Activated CD8-positive, alpha-beta memory T cell treated with anti-CD3 and anti-CD28 coated beads, Interleukin-2, amount 50 U/mL, for 48 hours (primary cell): ENCODE data around the gene ITLN2.
"Not testable (repeated sequence)": the region's sequence is repeated elsewhere in the genome, so short reads cannot be mapped to it uniquely, and the experiment has no call there.

Experiments
- DNase-seq: peaks from one replicate; pipeline ENCODE4 v3.0.0-alpha.2; 2020

ITLN2 gene

DNA sequence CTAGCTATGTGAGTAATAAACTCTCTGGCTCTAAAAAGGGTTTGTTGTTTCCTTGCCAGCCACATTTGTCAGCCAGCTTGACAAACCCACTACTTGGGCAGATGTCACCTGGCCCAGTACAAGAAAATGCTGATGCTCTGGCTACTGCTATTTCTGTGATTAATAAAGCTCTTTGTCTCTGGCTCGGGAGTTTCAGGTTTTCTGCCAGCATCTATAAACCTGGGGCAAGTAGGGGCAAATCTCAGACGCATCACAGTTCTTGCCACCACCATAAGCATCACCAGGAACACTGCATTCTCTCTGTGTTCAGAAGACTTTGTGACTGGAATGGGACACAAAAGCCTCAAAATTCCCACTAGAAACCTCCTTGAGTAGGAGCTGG lies 2.5 kb downstream of the ITLN2 start:
- DNase-seq: no peak

DNA sequence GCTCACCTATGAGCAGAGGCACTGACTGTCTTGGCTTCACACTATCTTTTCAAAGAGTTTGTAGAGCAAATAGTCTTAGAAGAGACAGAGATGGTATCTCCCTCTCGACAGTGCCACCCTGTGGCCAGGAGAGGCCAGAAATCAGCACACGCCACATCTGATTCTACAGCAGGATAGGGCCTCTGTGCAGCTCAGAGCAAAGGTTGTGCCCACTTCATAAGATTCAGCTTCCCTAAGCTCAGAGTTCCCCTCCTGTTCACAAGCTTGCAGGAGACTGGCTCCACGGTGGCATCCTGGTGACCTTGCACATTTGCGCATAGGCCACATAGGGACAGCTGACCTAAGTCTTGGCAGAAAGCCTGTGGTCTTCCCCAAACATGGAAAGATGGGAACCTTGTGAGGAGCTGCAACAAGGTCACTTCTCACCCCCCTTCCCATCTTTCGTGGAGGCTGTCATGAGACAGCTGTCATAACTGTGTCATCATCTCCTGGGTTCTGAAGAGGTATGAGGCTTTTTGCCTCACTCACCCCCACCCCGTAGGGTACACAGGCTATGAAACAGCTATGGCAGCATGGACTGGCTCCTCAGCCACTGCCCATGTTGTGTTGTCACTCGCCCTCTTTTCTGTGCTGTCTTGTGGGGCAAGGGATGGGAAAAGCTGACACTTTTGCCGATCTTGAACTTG lies 3.0 kb downstream of the ITLN2 start:
- DNase-seq: peak; percentile 78

DNA sequence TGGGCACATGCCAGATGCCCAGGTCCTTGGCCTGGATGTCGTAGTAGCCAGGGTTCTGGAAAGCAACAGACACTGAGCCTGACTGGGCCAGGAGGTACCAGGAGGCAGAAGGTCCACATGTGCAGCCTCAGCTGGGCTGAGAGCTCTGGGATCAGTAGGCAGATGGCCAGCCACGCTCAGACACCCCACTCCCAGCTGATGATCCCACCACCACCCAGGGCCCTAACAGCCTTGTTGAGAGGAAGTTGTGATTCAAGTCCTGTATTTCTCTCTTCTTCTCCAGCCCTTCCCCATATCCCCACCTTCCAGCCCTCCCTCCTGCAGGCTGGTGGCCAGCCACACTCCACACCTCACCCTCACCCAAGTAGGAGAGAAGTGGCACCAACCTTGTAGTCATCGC lies 4.0 kb downstream of the ITLN2 start:
- DNase-seq: no peak

DNA sequence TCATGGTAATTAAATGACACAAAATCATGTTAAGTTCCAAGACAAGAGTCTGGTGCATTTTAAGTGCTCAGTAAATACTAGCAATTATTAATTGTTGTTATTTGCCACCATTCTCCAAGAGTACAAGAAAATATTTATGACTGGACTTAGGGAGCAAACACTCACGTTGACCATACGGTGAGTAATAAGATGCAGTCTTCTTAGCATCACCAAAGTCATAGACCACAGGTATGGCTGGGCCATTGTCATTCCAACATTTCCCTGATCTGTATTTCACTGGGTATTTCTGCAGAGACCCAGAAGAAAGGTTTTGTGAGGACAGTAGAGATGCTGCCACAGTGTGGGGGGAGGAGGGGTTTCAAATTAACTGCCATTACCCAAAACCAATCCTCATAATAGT lies 4.7 kb downstream of the ITLN2 start:
- DNase-seq: no peak

DNA sequence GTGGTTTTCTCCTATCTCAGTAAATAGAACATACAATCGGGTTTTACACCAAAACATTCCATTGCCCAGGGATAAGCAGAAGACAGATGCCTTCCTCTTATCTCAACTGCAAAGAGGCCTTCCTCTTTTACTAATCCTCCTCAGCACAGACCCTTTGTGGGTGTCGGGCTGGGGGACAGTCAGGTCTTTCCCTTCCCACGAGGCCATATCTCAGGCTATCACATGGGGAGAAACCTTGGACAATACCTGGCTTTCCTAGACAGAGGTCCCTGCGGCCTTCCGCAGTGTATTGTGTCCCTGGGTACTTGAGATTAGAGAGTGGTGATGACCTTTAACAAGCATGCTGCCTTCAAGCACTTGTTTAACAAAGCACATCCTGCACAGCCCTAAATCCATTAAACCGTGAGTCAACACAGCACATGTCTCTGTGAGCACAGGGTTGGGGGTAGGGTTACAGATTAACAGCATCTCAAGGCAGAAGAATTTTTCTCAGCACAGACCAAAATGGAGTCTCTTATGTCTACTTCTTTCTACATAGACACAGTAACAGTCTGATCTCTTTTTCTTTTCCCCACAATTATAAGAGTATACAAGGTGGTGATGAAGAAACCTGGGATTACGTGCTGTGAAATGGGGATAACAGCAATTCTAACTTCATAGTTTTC lies 5.3 kb downstream of the ITLN2 start:
- not testable (repeated sequence) for DNase-seq

DNA sequence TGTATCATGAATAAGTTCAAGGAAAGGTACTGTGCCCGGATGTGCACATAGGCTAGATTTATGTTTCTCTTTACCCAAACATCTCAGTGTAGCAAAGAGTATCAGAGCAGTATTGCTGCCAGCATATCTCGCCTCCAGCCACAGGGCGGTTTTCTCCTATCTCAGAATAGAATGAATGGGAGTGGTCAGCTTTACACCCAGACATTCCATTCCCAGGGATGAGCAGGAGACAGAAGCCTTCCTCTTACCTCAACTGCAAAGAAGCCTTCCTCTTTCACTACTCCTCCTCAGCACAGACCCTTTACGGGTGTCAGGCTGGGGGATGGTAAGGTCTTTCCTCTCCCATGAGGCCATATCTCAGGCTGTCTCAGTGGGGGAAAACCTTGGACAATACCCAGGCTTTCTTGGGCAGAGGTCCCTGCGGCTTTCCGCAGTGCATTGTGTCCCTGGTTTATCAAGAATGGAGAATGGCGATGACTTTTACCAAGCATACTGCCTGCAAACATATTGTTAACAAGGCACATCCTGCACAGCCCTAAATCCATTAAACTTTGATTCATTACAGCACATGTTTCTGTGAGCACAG lies 7.3 kb downstream of the ITLN2 start:
- DNase-seq: not testable (repeated sequence)

DNA sequence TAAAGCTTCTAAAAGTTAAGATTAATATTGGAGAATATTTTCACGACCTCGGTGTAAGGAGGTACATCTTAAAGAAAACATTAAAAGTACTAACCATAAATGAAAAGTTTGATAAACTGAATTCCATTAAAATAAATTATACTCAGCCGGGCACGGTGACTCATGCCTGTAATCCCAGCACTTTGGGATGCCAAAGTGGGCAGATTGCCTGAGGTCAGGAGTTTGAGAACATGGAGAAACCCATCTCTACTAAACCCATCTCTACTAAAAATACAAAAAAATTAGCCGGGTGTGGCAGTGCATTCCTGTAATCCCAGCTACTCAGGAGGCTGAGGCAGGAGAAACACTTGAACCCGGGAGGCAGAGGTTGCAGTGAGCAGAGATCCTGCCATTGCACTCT lies 8.7 kb downstream of the ITLN2 start:
- DNase-seq: not testable (repeated sequence)

DNA sequence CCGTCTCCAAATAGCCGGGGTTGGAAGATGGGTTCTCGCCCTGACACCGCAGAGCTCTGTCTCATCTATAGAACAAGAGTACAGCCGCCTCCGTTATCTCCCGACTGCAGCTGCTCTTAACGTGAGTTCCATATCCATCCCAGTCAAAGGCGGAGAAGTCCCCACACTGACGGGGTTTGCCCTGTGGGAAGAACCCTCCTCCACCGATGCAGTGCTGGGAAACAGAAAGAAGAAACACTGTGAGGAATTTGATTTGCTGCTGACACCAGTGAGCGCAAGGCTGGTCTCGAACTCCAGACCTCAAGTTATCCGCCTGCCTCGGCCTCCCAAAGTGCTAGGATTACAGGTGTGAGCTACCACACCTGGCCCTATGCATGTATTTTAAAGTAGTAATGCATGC lies 9.5 kb downstream of the ITLN2 start:
- DNase-seq: no peak

DNA sequence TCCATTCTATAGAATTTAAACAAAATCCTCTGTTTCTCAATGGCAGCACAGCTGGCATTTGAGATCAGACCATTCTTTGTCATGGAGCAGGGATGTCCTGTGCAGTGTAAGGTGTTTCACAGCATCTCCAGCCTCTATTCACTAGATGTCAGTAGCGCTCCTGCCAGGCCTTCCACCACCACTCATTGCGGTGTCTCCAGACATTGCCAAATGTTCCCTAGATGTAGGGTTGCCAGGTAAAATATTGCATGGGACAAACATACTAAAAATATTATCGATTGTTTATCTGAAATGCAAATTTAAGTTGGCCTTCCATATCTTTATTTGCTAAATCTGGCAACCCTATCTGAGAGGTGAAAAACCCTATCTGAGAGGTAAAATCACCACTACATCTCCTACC lies 11.7 kb downstream of the ITLN2 start:
- DNase-seq: no peak

DNA sequence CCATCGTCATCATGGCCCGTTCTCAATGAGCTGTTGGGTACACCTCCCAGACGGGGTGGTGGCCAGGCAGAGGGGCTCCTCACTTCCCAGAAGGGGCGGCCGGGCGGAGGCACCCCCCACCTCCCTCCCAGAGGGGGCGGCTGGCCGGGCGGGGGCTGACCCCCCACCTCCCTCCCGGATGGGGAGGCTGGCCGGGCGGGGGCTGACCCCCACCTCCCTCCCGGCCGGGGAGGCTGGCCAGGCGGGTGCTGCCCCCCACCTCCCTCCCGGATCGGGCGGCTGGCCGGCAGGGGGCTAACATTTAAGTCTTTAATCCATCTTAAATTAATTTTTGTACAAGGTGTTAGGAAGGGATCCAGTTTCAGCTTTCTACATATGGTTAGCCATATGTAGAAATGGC lies 17.9 kb downstream of the ITLN2 start:
- not testable (repeated sequence) for DNase-seq

DNA sequence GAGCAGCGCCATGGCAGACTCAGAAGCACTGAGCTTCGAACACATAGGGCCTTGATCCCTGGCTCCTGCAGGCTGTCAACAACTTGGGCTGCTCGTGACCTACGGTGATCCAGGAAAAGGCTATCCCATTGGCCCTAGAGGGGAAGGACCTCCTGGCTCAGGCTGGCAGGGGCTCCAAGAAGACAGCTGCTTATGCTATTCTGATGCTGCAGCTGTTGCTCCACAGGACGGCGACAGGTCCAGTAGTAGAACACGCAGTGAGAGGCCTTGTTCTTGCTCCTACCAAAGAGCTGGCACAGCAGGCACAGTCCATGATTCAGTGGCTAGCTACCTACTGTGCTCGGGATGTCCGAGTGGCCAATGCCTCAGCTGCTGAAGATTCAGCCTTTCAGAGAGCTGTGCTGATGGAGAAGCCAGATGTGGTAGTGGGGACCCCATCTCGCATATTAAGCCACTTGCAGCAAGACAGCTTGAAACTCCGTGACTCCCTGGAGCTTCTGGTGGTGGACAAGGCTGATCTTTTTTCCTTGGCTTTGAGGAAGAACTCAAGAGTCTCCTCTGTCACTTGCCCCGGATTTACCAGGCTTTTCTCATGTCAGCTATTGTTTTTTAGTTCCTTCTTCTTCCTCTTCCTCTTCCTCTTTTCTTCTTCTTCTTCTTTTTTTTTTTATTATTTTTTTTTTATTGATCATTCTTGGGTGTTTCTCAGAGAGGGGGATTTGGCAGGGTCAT lies 18.9 kb downstream of the ITLN2 start:
- DNase-seq: no peak

DNA sequence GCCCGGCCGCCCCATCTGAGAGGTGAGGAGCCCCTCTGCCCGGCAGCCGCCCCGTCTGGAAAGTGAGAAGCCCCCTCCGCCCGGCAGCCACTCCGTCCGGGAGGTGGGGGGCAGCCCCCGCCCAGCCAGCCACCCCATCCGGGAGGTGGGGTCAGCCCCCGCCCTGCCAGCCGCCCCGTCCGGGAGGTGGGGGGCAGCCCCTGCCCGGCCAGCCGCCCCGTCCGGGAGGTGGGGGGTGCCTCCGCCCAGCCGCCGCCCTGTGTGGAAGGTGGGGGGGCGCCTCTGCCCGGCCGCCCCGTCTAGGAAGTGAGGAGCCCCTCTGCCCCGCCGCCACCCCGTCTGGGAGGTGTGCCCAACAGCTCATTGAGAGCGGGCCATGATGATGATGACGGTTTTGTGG lies 21.3 kb downstream of the ITLN2 start:
- not testable (repeated sequence) for DNase-seq

DNA sequence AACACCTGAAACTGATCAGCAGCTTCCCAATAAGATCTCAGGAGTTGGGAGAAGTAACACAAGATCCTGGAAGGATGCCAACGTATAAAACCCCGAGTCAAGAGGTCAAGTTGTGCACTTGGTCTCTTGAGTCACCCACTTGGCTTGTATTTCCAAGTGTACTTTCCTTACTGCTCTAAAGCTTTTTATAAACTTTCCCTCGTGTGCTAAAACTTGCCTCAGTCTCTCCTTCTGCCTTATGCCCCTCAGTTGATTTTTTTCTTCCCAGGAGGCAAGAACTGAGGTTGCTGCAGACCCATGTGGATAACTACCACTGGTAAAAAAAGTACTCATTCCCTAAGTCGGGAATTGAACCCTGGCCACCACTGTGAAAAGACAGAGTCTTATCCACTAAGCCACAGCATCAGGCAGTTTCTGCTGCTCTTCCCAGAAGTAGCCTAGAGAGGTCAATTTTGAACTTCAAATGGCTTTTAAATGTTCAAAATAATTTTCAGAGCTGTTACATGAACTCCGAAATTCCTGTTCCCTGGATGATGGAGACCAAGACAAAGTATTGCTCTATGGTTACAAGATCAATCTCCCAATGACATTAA lies 28.9 kb downstream of the ITLN2 start:
- no peak for DNase-seq

DNA sequence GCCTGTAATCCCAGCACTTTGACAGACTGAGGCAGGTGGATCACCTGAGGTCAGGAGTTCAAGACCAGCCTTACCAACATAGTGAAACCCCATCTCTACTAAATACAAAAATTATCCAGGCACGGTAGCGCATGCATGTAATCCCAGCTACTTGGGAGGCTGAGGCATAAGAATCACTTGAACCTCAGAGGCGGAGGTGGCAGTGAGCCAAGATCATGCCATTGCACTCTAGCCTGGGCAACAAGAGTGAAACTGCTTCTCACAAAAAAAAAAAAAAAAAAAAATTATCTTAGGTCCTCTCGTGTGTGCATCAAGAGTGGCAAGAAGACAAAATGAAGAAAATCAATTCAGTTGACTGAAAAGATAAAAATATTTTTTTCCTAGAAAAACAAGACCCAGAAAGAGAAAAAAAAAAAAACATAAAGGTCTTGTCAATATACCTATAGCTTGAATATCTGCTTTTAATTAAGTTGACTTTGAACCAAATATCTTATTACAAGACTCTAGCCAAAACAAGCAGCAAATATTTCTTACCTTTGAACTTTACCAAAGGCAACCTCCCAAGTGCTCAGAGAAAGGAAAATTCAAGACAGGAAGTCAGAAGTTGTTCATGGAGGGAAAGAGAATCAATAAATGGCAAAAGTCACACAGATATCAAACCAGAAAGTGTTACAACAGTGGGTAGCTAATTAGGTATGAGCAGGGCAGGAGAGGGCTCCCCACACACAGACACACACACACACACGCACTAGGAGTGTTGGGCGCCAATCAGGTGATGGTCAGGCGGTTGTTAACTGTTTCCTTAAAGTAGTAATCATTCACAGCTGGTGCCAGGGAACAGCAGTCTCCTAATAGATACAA lies 29.6 kb downstream of the ITLN2 start:
- DNase-seq: no peak

DNA sequence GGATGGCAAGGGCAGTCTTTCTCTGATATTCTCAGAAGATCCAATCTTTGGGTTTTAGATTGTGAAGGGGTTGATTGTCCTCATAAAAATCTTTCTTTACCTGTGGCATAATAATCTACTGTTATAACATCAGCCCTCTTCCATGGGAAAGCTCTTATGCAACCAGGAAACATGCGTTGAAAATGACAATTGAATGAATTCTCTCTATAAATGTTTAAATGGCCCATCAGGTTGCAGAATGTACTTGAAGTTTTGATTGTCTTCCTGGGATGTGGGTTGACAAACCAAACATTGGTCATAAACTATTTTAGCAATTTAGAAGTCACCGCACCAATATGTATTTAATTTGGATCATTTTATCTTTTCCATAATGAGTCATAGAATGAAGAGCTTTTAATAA lies 37.9 kb downstream of the ITLN2 start:
- DNase-seq: no peak

DNA sequence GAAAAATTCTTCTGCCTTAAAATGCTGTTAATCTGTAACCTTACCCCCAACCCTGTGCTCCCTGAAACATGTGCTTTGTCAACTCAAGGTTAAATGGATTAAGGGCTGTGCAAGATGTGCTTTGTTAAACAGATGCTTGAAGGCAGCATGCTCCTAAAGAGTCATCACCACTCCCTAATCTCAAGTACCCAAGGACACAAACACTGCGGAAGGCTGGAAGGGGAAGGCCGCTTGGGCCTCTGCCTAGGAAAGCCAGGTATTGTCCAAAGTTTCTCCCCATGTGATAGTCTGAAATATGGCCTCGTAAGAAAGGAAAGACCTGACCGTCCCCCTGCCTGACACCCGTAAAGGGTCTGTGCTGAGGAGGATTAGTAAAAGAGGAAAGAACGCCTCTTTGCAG lies 41.4 kb downstream of the ITLN2 start:
- not testable (repeated sequence) for DNase-seq

DNA sequence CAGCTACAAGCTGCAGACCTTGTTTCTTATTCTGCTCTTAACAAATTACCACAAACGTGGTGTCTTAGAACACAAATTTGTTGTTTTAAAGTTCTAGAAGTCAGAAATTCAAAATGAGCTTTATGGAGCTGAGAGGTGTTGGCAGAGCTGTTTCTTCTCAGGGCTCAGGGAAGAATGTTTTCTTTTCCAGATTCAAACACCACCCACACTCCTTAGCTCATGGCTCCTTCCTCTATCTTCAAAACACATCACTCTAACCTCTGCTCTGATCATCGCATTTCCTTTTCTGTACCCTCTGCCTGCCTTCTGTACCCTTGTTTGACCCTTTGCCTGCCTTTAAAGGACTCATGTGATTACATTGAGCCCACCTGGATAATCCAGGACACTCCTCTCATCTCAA lies 42.7 kb downstream of the ITLN2 start:
- DNase-seq: no peak

DNA sequence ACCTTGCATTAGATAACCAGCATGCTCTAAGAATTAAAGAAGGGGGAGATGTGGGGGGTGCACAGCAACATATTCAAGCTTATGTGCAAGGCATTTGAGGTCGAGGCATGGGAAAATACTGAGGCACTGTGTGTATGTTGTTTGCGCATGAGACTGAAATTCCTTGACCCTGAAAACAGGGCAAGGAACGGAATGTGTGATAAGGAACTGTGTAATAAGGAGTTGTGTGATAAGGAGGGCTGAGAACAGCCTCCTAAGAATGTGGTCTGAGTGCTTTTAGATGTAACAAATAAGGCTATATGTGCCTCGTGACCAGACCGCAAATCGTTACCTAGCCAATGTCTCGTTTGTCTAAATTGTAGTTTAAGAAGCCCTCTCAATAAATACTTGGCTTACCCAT lies 43.2 kb downstream of the ITLN2 start:
- no peak for DNase-seq

DNA sequence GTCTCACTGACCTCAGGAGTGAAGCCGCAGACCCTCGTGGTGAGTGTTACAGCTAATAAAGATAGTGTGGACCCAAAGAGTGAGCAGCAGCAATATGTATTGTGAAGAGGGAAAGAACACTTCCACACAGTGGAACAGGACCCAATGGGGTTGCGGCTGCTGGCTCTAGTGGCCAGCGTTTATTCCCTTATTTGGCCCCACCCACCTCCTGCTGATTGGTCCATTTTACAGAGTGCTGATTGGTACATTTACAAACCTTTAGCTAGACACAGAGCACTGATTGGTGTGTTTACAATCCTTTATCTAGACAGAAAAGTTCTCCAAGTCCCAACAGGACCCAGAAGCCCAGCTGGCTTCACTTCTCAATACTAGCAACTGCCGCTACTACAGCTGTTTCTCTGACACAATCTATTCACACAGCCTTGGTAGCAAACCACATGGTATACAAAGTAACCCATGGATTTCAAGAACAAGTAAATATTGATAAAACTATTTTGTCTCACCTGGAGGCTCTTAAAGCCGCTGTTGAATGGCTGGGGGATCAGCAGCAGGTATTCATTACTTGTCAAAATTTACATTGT lies 44.3 kb downstream of the ITLN2 start:
- DNase-seq: no peak

DNA sequence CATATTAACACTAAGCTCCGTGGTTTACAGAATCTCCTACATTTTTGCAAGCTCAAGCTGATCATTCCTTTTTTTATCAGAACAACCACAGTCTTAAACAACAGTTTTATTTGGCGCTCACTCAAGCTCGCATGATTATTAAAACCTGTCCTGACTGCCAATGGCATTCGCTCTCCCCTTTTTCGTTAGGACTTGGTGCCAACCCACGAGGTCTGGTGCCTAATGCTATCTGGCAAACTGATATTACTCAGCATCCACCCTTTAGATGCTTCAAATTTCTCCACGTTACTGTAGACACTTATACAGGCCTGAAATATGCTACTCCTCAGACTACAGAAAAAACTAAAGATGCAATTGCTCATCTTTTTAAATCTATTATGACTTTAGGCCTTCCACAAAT lies 46.6 kb downstream of the ITLN2 start:
- no peak for DNase-seq

DNA sequence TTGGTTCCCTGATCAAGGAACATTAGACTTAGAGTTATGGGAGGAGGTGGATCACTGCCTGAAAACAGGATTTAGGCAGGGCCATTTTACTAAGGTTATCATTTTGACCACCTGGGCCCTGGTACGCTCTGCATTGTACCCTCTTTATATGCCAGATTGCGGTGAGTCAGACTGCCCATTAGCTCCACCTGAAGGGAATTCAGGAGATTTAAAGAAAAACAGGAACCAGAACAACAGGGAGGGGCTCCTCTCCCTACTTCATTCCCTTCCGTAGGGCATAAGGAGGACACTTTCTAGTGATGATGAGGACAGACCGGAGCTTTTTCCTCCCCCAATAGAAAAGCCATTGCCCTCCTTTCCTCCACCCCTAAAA lies 49.0 kb downstream of the ITLN2 start:
- DNase-seq: no peak
